NB4 (cell line): ENCODE measurements around the gene ADAMTS4.

Source experiments
- DNase-seq: peaks from one replicate; pipeline ENCODE4 v3.0.0; 2010; ENCODE audit warnings: low read depth
- H3K4me3 ChIP-seq: one replicate; pipeline ENCODE4 v1.5.1; 2011; ENCODE audit warnings: mild to moderate bottlenecking, low read depth, low read length, moderate library complexity
- MYC ChIP-seq: IDR thresholded peaks from 2 replicates; pipeline ENCODE4 v1.6.1; 2011; ENCODE audit warnings: low read depth, low read length
- POLR2A ChIP-seq: IDR thresholded peaks from 2 replicates; pipeline ENCODE4 v1.6.1; 2011; ENCODE audit warnings: mild to moderate bottlenecking; ENCODE audit not compliant: insufficient read length; ENCODE audit errors: extremely low read depth
- TF ChIP-seq, protein P1 (sequence below): IDR thresholded peaks from one replicate; pipeline ENCODE4 v1.5.1; 2012; ENCODE audit warnings: low read depth, low read length
- TF ChIP-seq, protein P2 (sequence below): IDR thresholded peaks from 2 replicates; pipeline ENCODE4 v1.6.1; 2011; ENCODE audit warnings: low read depth, low read length

The ADAMTS4 gene

GRCh38 chr1:161185282-161185682 is 13.6 kb downstream of the ADAMTS4 start:
- peak; percentile 87 for DNase-seq
- no peak overlapping the region for H3K4me3 ChIP-seq
- TF ChIP-seq, protein P1, sequence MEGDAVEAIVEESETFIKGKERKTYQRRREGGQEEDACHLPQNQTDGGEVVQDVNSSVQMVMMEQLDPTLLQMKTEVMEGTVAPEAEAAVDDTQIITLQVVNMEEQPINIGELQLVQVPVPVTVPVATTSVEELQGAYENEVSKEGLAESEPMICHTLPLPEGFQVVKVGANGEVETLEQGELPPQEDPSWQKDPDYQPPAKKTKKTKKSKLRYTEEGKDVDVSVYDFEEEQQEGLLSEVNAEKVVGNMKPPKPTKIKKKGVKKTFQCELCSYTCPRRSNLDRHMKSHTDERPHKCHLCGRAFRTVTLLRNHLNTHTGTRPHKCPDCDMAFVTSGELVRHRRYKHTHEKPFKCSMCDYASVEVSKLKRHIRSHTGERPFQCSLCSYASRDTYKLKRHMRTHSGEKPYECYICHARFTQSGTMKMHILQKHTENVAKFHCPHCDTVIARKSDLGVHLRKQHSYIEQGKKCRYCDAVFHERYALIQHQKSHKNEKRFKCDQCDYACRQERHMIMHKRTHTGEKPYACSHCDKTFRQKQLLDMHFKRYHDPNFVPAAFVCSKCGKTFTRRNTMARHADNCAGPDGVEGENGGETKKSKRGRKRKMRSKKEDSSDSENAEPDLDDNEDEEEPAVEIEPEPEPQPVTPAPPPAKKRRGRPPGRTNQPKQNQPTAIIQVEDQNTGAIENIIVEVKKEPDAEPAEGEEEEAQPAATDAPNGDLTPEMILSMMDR = no peak
- no peak for TF ChIP-seq MYC
- TF ChIP-seq, protein P2, sequence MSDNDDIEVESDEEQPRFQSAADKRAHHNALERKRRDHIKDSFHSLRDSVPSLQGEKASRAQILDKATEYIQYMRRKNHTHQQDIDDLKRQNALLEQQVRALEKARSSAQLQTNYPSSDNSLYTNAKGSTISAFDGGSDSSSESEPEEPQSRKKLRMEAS = peak; percentile 66

DNA sequence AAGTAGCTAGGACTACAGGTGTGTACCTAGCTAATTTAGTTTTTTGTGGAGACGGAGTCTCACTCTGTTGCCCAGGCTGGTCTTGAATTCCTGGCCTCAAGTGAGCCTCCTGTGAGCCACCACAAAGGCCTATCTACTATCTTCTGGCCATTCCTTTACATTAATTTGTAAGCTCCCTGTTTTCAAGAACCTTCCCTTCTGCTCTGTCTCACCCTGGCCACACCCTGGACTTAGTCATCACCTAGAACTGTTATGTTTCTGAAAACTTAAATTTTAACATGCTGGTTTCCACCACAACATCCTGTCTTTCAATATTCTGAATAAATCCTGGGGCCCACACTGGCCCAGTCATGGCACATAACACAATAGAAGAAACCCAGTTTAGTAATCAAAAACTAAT is 16.6 kb downstream of the ADAMTS4 start:
- TF ChIP-seq POLR2A = no peak
- TF ChIP-seq MYC = no peak
- TF ChIP-seq, protein P2 = no peak
- TF ChIP-seq, protein P1 = no peak
- DNase-seq = peak; percentile 63
- no peak overlapping the region for H3K4me3 ChIP-seq

DNA sequence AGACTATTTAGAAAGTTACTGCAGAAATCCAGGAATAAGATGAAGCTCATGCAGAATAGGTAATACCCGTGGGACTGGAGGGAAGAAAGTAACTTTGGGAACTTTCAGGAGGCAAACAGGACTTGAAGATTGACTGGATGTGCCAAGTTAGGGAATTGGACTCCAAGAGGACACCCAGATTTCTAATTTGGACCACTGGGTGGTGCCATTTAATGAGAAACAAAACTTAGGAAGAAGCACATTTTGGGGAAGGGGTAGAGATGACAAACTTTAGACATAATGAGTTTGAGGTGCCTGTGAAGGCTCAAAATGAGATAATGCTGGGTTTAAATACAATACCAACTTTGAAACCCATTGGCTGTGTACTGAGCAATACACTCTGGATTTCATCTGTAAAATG is 18.2 kb downstream of the ADAMTS4 start:
- peak; percentile 62 for DNase-seq
- TF ChIP-seq, protein P1 = peak; percentile 37
- TF ChIP-seq MYC = no peak
- H3K4me3 ChIP-seq = no peak overlapping the region

DNA sequence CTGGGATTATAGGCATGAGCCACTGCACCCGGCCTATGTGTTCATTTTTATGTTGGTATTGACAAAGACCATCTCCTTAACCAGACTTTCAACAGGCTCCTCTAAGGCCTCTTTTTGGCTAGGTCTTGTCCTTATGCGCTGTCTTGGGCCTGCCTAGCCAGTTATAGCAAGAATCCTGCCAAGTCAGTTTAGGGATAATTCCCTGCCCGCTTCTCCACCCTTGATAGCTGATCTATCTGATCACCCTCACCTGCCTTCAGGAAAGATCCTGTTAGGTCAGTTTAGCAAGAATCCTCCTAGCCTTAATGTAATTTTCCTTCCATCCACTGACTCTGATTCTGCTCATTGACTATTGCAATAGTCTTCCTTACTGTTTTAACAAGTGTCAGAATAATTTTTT is 19.2 kb downstream of the ADAMTS4 start:
- H3K4me3 ChIP-seq = no peak overlapping the region
- TF ChIP-seq, protein P1 = no peak
- TF ChIP-seq, protein P2 = no peak
- TF ChIP-seq POLR2A (no peak), MYC (no peak)
- DNase-seq = no peak

- no peak for DNase-seq
- TF ChIP-seq MYC = no peak
- TF ChIP-seq, protein P1 = no peak
- TF ChIP-seq, protein P2 = no peak
- TF ChIP-seq POLR2A = no peak
- peak overlapping the region; percentile 94 for H3K4me3 ChIP-seq
Observed at GRCh38 chr1:161177936-161178244, 21.0 kb downstream of the ADAMTS4 start.

DNA sequence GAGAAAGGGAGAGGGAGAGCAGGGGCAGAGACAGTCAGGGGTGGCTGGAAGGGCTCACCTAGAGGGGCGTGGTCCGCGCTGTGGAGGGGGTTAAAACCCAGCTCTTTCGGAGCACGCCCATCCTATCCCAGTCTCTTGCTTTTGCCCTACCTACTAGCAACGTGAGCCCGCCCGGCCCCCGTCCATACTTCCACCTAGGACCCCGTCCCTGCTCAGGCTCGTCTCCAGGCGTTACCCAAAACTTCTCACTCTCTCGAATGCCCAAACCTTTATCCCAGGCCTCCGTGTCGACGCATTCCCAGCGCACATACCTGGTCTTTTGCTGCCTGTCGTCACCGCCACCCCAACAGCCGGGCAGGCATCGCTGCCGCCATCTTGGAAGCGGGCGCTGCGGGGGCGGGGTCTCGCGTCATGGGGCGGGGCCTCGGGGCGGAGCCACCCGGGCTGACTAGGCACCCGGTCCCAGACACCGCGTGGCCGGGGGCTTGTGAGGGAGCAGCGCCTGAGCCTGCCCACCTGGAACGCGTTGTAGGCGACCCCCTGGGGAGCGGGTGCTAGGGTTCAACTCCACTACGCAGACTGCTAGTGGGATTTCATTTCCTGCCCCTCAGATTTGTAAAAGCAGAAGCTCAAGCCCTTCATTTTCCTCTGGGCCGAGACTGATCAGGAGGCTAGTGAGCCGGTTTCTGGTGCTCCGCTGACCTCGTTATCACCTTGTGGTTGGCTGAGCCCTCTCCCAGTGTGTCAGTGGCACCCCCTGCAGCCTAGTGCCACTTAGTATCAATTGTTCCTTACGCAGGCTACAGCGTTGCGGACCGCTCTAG is 21.5 kb downstream of the ADAMTS4 start, which contains the start of gene B4GALT3:
Gene B4GALT3 (minus strand): TSS at position 396 of the 824 bp plus-strand sequence. CDS start 1,447 bp downstream, outside the sequence.
- TF ChIP-seq POLR2A (peak; percentile 93), MYC (peak; percentile 93)
- TF ChIP-seq, protein P2 = peak; percentile 82
- TF ChIP-seq, protein P1 = peak; percentile 12
- DNase-seq = peak; percentile 92
- peak within 1 kb of the TSS; percentile 94 for H3K4me3 ChIP-seq
